HepG2 (cell line): ENCODE results near the gene PPIA. TPM values are rescaled to one million over a fixed set of nuclear protein-coding genes. Genes with fewer than 3 reads are reported as not detected.

Source experiments
- CCAR2 ChIP-seq: fragments of 200-400 bp; formaldehyde crosslinking; optimal IDR thresholded peaks from 2 replicates; pipeline ENCODE3; 2018; ENCODE audit warnings: low read depth, mild to moderate bottlenecking, low read length, moderate library complexity
- CENPX ChIP-seq: sonication (generic); formaldehyde crosslinking; IDR thresholded peaks from 2 replicates; pipeline ENCODE4 v1.9.0; 2021; ENCODE audit warnings: mild to moderate bottlenecking, missing genetic modification reagents, moderate library complexity
- GFI1 ChIP-seq: sonication (generic); formaldehyde crosslinking; IDR thresholded peaks from 2 replicates; pipeline ENCODE4 v1.5.0; 2020; ENCODE audit warnings: missing genetic modification reagents, mild to moderate bottlenecking, borderline replicate concordance
- KDM2A ChIP-seq: sonication (generic); formaldehyde crosslinking; IDR thresholded peaks from 2 replicates; pipeline ENCODE4 v1.4.0; 2020; ENCODE audit warnings: low read depth, missing genetic modification reagents, borderline replicate concordance
- KMT2A ChIP-seq: sonication (generic); formaldehyde crosslinking; IDR thresholded peaks from 2 replicates; pipeline ENCODE4 v1.4.0; 2020; ENCODE audit warnings: missing genetic modification reagents
- MIER3 ChIP-seq: IDR thresholded peaks from 2 replicates; pipeline ENCODE4 v1.6.1; 2016; ENCODE audit warnings: missing compliant biosample characterization, borderline replicate concordance
- MTF1 ChIP-seq: sonication (generic); formaldehyde crosslinking; IDR thresholded peaks from 2 replicates; pipeline ENCODE4 v1.5.0; 2020; ENCODE audit warnings: missing genetic modification reagents
- RFX5 ChIP-seq: IDR thresholded peaks from 2 replicates; pipeline ENCODE4 v1.6.1; 2011; ENCODE audit warnings: low read depth, low read length, improper control_type of control experiment
- SP2 ChIP-seq: sonication (generic); formaldehyde crosslinking; IDR thresholded peaks from 2 replicates; pipeline ENCODE4 v1.5.1; 2020; ENCODE audit warnings: mild to moderate bottlenecking, missing genetic modification reagents
- TCF12 ChIP-seq, 2 experiments: fragments of 450-650 bp in 1 of 2; sonication (generic) in 1 of 2; formaldehyde crosslinking in 1 of 2; IDR thresholded peaks; 2 replicates each; pipeline versions ENCODE4 v1.6.1 to v1.8.0; 2017 to 2022; ENCODE audit warnings: antibody characterized with exemption in 1 of 2, mild to moderate bottlenecking in 1 of 2, missing genetic modification reagents in 1 of 2, moderate library complexity in 1 of 2
- TP53 ChIP-seq: sonication (generic); formaldehyde crosslinking; conservative IDR thresholded peaks from 2 replicates; pipeline ENCODE4 v1.4.0; 2020; ENCODE audit warnings: missing genetic modification reagents
- YY1 ChIP-seq: IDR thresholded peaks from 2 replicates; pipeline ENCODE4 v1.6.1; 2011; ENCODE audit warnings: low read length, low read depth, moderate library complexity, mild to moderate bottlenecking; ENCODE audit not compliant: insufficient read depth, insufficient replicate concordance
- ZBTB3 ChIP-seq: sonication (generic); formaldehyde crosslinking; IDR thresholded peaks from 2 replicates; pipeline ENCODE4 v1.4.0; 2020; ENCODE audit warnings: low read depth, mild to moderate bottlenecking, moderate library complexity, missing genetic modification reagents, borderline replicate concordance
- ZNF17 ChIP-seq: sonication (generic); formaldehyde crosslinking; IDR thresholded peaks from 2 replicates; pipeline ENCODE4 v1.5.0; 2020; ENCODE audit warnings: mild to moderate bottlenecking, missing genetic modification reagents
- ZNF768 ChIP-seq: sonication (generic); formaldehyde crosslinking; IDR thresholded peaks from 2 replicates; pipeline ENCODE4 v1.4.0; 2020; ENCODE audit warnings: missing genetic modification reagents
- ZNF780A ChIP-seq: sonication (generic); formaldehyde crosslinking; IDR thresholded peaks from 2 replicates; pipeline ENCODE4 v1.8.0; 2022; ENCODE audit warnings: mild to moderate bottlenecking, missing genetic modification reagents, moderate library complexity
- ZSCAN20 ChIP-seq: sonication (generic); formaldehyde crosslinking; IDR thresholded peaks from 2 replicates; pipeline ENCODE4 v1.4.0; 2020; ENCODE audit warnings: missing genetic modification reagents, mild to moderate bottlenecking, borderline replicate concordance
- polyA plus RNA-seq, 8 experiments: library from polyadenylated mRNA; depleted of rRNA in 3 of 8; stranded (reverse) in 7 of 8; unstranded in 1 of 8; fragments of >200 nt; fragmentation: Illumina TruSeq in 4 of 8; extraction: Trizol in 4 of 8; gene quantifications; 2 replicates each; pipeline versions ENCODE4 v1.2.1 to v1.2.3, GENCODE V29; 2011 to 2016; ENCODE audit warnings: low read depth in 4 of 8, missing spikeins in 1 of 8, mixed read lengths in 1 of 8; ENCODE audit not compliant: insufficient read depth in 1 of 8
- total RNA-seq, 5 experiments: library from RNA; depleted of rRNA; stranded (reverse); fragments of >200 nt; fragmentation: Illumina TruSeq; extraction: Trizol; gene quantifications; 2 replicates each; pipeline ENCODE4 v1.2.3, GENCODE V29; 2016; ENCODE audit warnings: low read depth in 1 of 5
- TF ChIP-seq, protein P1 (sequence below): sonication (generic); formaldehyde crosslinking; IDR thresholded peaks from 2 replicates; pipeline ENCODE4 v1.8.0; 2022; ENCODE audit warnings: mild to moderate bottlenecking, missing genetic modification reagents, moderate library complexity
- TF ChIP-seq, protein P2 (sequence below): sonication (generic); formaldehyde crosslinking; IDR thresholded peaks from 2 replicates; pipeline ENCODE4 v1.4.0; 2020; ENCODE audit warnings: missing genetic modification reagents
- TF ChIP-seq, protein P3 (sequence below): sonication (generic); formaldehyde crosslinking; IDR thresholded peaks from 2 replicates; pipeline ENCODE4 v1.8.1; 2023; ENCODE audit warnings: missing genetic modification reagents, mild to moderate bottlenecking, borderline replicate concordance
- TF ChIP-seq, protein P4 (sequence below): sonication (generic); formaldehyde crosslinking; IDR thresholded peaks from 2 replicates; pipeline ENCODE4 v1.4.0; 2020; ENCODE audit warnings: missing genetic modification reagents
- TF ChIP-seq, protein P5 (sequence below): sonication (generic); formaldehyde crosslinking; IDR thresholded peaks from 2 replicates; pipeline ENCODE4 v1.9.0; 2022; ENCODE audit warnings: low read depth, missing genetic modification reagents

PPIA gene
- total and polyA plus RNA-seq, 2 of the 13 experiments (the other 11 are each of a cell fraction or from before 2014, with no cell fraction given), result 2,268 to 3,010 TPM

DNA sequence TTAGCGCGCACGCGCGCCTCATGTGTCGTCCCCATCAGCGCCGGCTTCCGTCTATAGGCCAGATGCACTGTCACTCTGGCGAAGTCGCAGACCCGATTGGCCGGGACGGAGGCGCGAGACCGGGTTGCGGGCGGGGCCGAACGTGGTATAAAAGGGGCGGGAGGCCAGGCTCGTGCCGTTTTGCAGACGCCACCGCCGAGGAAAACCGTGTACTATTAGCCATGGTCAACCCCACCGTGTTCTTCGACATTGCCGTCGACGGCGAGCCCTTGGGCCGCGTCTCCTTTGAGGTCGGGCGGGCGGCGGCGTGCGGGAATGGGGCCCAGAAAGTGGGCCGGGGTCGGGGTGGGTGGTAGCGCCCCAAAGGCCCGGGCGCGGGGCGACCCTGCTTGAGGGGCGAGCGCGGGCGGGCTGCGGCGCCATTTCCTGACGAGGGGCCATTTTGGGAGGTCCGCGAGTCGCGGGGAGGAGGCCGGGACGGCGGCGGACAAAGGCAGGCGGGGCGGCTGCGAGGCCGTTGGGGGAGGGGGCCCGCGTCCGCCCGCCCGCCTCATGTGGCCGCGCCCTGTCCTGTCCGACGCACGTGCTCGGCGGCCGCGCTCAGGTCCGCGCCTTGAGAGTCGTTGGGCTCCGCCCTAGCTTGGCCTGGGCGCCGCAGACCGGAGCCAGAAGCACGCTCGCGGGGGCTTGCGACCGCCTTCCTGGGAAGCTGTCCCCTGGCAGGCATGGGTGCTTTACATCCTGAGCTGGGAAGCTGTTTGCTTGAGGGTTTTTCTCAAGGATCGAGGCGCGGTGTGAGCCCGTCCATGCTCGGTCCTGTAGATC is at the start of gene PPIA (continued):
- TF ChIP-seq, protein P1, sequence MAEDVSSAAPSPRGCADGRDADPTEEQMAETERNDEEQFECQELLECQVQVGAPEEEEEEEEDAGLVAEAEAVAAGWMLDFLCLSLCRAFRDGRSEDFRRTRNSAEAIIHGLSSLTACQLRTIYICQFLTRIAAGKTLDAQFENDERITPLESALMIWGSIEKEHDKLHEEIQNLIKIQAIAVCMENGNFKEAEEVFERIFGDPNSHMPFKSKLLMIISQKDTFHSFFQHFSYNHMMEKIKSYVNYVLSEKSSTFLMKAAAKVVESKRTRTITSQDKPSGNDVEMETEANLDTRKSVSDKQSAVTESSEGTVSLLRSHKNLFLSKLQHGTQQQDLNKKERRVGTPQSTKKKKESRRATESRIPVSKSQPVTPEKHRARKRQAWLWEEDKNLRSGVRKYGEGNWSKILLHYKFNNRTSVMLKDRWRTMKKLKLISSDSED (CRISPR knock-in tag), result 0 out of 2 replicates have a peak, but pooled peaks have one; percentile 74
- TF ChIP-seq, protein P2, sequence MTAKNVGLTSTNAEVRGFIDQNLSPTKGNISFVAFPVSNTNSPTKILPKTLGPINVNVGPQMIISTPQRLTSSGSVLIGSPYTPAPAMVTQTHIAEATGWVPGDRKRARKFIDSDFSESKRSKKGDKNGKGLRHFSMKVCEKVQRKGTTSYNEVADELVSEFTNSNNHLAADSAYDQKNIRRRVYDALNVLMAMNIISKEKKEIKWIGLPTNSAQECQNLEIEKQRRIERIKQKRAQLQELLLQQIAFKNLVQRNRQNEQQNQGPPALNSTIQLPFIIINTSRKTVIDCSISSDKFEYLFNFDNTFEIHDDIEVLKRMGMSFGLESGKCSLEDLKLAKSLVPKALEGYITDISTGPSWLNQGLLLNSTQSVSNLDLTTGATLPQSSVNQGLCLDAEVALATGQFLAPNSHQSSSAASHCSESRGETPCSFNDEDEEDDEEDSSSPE (CRISPR knock-in tag), result no peak; the same call in 1 of the 2 replicates
- TF ChIP-seq MIER3 (CRISPR knock-in tag) (no peak), KMT2A (peak; percentile 18), ZNF17 (no peak), ZNF780A (CRISPR knock-in tag) (0 out of 2 replicates have a peak, but pooled peaks have one; percentile 90), MTF1 (CRISPR knock-in tag) (peak; percentile 59), CENPX (CRISPR knock-in tag) (no peak), RFX5 (no peak), GFI1 (CRISPR knock-in tag) (0 out of 2 replicates have a peak, but pooled peaks have one; percentile 15), ZNF768 (CRISPR knock-in tag) (no peak), TCF12 (IDR thresholded peaks at IDR 0.05) (no peak), TCF12 (CRISPR knock-in tag; IDR thresholded peaks at IDR 0.05) (peak; percentile 68; the same call in 1 of the 2 replicates), CCAR2 (no peak), TP53 (CRISPR knock-in tag) (no peak), ZSCAN20 (CRISPR knock-in tag) (peak; percentile 85; the same call in 1 of the 2 replicates), YY1 (peak; percentile 90), KDM2A (CRISPR knock-in tag) (peak; percentile 74), ZBTB3 (CRISPR knock-in tag) (peak; percentile 70; the same call in 1 of the 2 replicates), SP2 (CRISPR knock-in tag) (peak; percentile 98)
- TF ChIP-seq, protein P3, sequence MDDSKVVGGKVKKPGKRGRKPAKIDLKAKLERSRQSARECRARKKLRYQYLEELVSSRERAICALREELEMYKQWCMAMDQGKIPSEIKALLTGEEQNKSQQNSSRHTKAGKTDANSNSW (CRISPR knock-in tag), result 0 out of 2 replicates have a peak, but pooled peaks have one; percentile 38
- TF ChIP-seq, protein P4, sequence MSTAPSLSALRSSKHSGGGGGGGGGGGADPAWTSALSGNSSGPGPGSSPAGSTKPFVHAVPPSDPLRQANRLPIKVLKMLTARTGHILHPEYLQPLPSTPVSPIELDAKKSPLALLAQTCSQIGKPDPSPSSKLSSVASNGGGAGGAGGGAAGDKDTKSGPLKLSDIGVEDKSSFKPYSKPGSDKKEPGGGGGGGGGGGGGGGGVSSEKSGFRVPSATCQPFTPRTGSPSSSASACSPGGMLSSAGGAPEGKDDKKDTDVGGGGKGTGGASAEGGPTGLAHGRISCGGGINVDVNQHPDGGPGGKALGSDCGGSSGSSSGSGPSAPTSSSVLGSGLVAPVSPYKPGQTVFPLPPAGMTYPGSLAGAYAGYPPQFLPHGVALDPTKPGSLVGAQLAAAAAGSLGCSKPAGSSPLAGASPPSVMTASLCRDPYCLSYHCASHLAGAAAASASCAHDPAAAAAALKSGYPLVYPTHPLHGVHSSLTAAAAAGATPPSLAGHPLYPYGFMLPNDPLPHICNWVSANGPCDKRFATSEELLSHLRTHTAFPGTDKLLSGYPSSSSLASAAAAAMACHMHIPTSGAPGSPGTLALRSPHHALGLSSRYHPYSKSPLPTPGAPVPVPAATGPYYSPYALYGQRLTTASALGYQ, result peak; percentile 63; the same call in 1 of the 2 replicates
- TF ChIP-seq, protein P5, sequence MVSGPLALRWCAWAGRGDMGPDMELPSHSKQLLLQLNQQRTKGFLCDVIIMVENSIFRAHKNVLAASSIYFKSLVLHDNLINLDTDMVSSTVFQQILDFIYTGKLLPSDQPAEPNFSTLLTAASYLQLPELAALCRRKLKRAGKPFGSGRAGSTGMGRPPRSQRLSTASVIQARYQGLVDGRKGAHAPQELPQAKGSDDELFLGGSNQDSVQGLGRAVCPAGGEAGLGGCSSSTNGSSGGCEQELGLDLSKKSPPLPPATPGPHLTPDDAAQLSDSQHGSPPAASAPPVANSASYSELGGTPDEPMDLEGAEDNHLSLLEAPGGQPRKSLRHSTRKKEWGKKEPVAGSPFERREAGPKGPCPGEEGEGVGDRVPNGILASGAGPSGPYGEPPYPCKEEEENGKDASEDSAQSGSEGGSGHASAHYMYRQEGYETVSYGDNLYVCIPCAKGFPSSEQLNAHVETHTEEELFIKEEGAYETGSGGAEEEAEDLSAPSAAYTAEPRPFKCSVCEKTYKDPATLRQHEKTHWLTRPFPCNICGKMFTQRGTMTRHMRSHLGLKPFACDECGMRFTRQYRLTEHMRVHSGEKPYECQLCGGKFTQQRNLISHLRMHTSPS (CRISPR knock-in tag), result no peak; the same call in 1 of the 2 replicates
